NB4 (cell line): ENCODE data around the gene OR2AE1.

Experiments used
- DNase-seq: peaks from one replicate; pipeline ENCODE4 v3.0.0; 2010; ENCODE audit warnings: low read depth
- H3K4me3 ChIP-seq: one replicate; pipeline ENCODE4 v1.5.1; 2011; ENCODE audit warnings: mild to moderate bottlenecking, low read depth, low read length, moderate library complexity
- MAX ChIP-seq: IDR thresholded peaks from 2 replicates; pipeline ENCODE4 v1.6.1; 2011; ENCODE audit warnings: low read depth, low read length
- MYC ChIP-seq: IDR thresholded peaks from 2 replicates; pipeline ENCODE4 v1.6.1; 2011; ENCODE audit warnings: low read depth, low read length
- POLR2A ChIP-seq: IDR thresholded peaks from 2 replicates; pipeline ENCODE4 v1.6.1; 2011; ENCODE audit warnings: mild to moderate bottlenecking; ENCODE audit not compliant: insufficient read length; ENCODE audit errors: extremely low read depth
- TF ChIP-seq, protein P1 (sequence below): IDR thresholded peaks from one replicate; pipeline ENCODE4 v1.5.1; 2012; ENCODE audit warnings: low read depth, low read length

Gene OR2AE1

GRCh38 chr7:99831595-99831994 is 45.2 kb downstream of the OR2AE1 start:
- no peak for DNase-seq
- H3K4me3 ChIP-seq: no peak overlapping the region
- TF ChIP-seq POLR2A: no peak
- no peak for TF ChIP-seq MAX
- no peak for TF ChIP-seq MYC
- TF ChIP-seq, protein P1, sequence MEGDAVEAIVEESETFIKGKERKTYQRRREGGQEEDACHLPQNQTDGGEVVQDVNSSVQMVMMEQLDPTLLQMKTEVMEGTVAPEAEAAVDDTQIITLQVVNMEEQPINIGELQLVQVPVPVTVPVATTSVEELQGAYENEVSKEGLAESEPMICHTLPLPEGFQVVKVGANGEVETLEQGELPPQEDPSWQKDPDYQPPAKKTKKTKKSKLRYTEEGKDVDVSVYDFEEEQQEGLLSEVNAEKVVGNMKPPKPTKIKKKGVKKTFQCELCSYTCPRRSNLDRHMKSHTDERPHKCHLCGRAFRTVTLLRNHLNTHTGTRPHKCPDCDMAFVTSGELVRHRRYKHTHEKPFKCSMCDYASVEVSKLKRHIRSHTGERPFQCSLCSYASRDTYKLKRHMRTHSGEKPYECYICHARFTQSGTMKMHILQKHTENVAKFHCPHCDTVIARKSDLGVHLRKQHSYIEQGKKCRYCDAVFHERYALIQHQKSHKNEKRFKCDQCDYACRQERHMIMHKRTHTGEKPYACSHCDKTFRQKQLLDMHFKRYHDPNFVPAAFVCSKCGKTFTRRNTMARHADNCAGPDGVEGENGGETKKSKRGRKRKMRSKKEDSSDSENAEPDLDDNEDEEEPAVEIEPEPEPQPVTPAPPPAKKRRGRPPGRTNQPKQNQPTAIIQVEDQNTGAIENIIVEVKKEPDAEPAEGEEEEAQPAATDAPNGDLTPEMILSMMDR: no peak

- H3K4me3 ChIP-seq: no peak overlapping the region
- TF ChIP-seq POLR2A: no peak
- no peak for TF ChIP-seq MAX
- no peak for TF ChIP-seq MYC
- TF ChIP-seq, protein P1: no peak
- DNase-seq: no peak
These were observed 47.2 kb downstream of the OR2AE1 start for GRCh38 chr7:99829524-99830160.

DNA sequence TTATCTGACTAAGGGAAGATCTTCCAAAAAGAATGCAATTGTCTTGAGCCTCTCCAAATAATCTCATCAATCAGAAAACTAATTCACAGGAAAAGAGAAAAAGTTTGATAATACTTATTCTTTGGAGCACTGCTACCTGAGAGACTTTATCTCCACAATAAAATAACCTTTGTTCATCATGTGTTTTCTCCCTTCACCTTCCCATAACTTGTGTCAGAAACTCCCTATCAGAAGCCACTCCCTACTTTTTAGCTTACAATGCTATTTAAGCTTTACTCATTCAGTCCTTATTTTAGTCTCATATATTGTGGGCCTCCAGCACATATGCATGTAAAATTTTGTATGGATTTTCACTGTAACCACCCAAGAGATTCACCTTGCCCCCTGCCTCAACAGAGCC is 48.0 kb downstream of the OR2AE1 start:
- no peak for TF ChIP-seq MYC
- no peak for TF ChIP-seq POLR2A
- no peak for TF ChIP-seq MAX
- TF ChIP-seq, protein P1: no peak
- H3K4me3 ChIP-seq: no peak overlapping the region
- DNase-seq: no peak

DNA sequence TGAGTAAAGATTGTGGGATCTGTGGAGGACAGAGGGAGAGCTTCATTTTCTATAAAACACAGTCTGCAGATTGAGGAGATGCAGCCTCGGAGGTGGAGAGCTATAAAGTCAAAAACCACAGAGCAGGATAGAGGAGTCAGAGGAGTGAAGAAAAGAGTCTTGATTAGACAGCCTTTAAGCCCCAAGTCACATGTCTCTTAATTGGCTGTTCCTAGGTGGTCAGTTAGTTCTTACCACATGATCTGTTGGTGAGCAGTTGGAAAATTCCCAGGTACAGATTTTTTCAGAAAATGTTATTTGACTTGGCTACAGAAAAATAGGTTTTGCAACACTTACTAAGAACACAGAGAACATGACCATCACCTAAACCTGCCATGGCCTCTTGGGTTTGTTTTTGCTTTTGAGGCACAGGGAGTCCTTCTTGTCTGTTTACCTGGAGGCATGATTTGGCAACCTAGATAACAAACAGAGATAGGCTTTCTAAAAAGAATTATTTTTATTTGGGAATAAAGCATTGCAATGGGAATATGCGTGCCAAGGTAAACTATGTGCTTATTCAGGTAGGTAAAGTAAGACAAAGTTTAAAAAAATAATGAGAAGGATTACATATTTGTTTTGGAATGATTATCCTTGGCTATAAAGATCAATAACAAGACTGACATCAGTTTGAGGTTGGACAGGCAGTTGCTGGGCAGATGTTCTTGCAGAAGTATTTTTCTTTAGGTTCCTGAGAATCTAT is 49.6 kb downstream of the OR2AE1 start:
- no peak for DNase-seq
- no peak overlapping the region for H3K4me3 ChIP-seq
- TF ChIP-seq POLR2A: no peak
- no peak for TF ChIP-seq MYC
- TF ChIP-seq, protein P1: no peak
- TF ChIP-seq MAX: no peak
